ENCODE results near the gene SSTR1.

- TF ChIP-seq CTCF (IDR thresholded peaks at IDR 0.05; ENCODE audit: insufficient read depth, low read length, poor library complexity, severe bottlenecking) (no peak), EZH2phosphoT487 (conservative IDR thresholded peaks at IDR 0.05; ENCODE audit: low read length) (no peak)
Observed at GRCh38 chr14:38171197-38171596, 36.5 kb upstream of the SSTR1 start.
